ENCODE results near the gene MEI4.

- TF ChIP-seq, protein P1, sequence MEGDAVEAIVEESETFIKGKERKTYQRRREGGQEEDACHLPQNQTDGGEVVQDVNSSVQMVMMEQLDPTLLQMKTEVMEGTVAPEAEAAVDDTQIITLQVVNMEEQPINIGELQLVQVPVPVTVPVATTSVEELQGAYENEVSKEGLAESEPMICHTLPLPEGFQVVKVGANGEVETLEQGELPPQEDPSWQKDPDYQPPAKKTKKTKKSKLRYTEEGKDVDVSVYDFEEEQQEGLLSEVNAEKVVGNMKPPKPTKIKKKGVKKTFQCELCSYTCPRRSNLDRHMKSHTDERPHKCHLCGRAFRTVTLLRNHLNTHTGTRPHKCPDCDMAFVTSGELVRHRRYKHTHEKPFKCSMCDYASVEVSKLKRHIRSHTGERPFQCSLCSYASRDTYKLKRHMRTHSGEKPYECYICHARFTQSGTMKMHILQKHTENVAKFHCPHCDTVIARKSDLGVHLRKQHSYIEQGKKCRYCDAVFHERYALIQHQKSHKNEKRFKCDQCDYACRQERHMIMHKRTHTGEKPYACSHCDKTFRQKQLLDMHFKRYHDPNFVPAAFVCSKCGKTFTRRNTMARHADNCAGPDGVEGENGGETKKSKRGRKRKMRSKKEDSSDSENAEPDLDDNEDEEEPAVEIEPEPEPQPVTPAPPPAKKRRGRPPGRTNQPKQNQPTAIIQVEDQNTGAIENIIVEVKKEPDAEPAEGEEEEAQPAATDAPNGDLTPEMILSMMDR (IDR thresholded peaks at IDR 0.05; ENCODE audit: low read length) = no peak
- no peak for TF ChIP-seq EZH2 (optimal IDR thresholded peaks at IDR 0.05; ENCODE audit: low read depth, low read length)
Measured at GRCh38 chr6:77880501-77880900, 227.7 kb downstream of the MEI4 start.
